HPDE6-E6E7 (cell line): ENCODE data around the gene CHCHD6.
"Not testable (repeated sequence)": the region's sequence is repeated elsewhere in the genome, so short reads cannot be mapped to it uniquely, and the experiment has no call there.

Experiments used
- DNase-seq: peaks from one replicate; pipeline ENCODE4 v3.0.0; 2011; ENCODE audit warnings: missing footprints; ENCODE audit errors: extremely low spot score

Gene CHCHD6

GRCh38 chr3:126766653-126767052, 62.6 kb downstream of the CHCHD6 start:
- DNase-seq, result no peak

- no peak for DNase-seq
Observed at GRCh38 chr3:126768903-126769302, 64.9 kb downstream of the CHCHD6 start.

GRCh38 chr3:126770096-126770495, 66.1 kb downstream of the CHCHD6 start:
- no peak for DNase-seq

- no peak for DNase-seq
Observed at GRCh38 chr3:126773167-126773566, 69.1 kb downstream of the CHCHD6 start.

GRCh38 chr3:126773783-126774182, 69.7 kb downstream of the CHCHD6 start:
- DNase-seq, result no peak

- DNase-seq, result no peak
Observed at GRCh38 chr3:126777366-126777765, 73.3 kb downstream of the CHCHD6 start.

- no peak for DNase-seq
Observed at GRCh38 chr3:126780666-126781065, 76.6 kb downstream of the CHCHD6 start.

- no peak for DNase-seq
Observed at GRCh38 chr3:126781406-126781805, 77.4 kb downstream of the CHCHD6 start.

- no peak for DNase-seq
Observed at GRCh38 chr3:126781889-126782491, 78.0 kb downstream of the CHCHD6 start.

- DNase-seq, result peak; percentile 87
Observed at GRCh38 chr3:126782536-126782935, 78.5 kb downstream of the CHCHD6 start.

- DNase-seq, result no peak
Observed at GRCh38 chr3:126784254-126784653, 80.2 kb downstream of the CHCHD6 start.

GRCh38 chr3:126791320-126791719, 87.3 kb downstream of the CHCHD6 start:
- not testable (repeated sequence) for DNase-seq

GRCh38 chr3:126792998-126793397, 89.0 kb downstream of the CHCHD6 start:
- DNase-seq, result no peak

- DNase-seq, result no peak
Observed at GRCh38 chr3:126797563-126797962, 93.5 kb downstream of the CHCHD6 start.

- DNase-seq, result no peak
Observed at GRCh38 chr3:126798521-126798920, 94.5 kb downstream of the CHCHD6 start.

GRCh38 chr3:126799099-126799498, 95.1 kb downstream of the CHCHD6 start:
- no peak for DNase-seq

GRCh38 chr3:126801312-126801711, 97.3 kb downstream of the CHCHD6 start:
- DNase-seq, result not testable (repeated sequence)

- DNase-seq, result no peak
Observed at GRCh38 chr3:126807795-126808194, 103.8 kb downstream of the CHCHD6 start.

GRCh38 chr3:126811530-126811929, 107.5 kb downstream of the CHCHD6 start:
- no peak for DNase-seq

- no peak for DNase-seq
Observed at GRCh38 chr3:126816298-126816697, 112.3 kb downstream of the CHCHD6 start.

GRCh38 chr3:126816986-126817777, 113.1 kb downstream of the CHCHD6 start:
- DNase-seq, result no peak

GRCh38 chr3:126817781-126818180, 113.7 kb downstream of the CHCHD6 start:
- no peak for DNase-seq

GRCh38 chr3:126818400-126819095, 114.5 kb downstream of the CHCHD6 start:
- DNase-seq, result no peak
